ENCODE results near the gene INTS6.

The INTS6 gene

DNA sequence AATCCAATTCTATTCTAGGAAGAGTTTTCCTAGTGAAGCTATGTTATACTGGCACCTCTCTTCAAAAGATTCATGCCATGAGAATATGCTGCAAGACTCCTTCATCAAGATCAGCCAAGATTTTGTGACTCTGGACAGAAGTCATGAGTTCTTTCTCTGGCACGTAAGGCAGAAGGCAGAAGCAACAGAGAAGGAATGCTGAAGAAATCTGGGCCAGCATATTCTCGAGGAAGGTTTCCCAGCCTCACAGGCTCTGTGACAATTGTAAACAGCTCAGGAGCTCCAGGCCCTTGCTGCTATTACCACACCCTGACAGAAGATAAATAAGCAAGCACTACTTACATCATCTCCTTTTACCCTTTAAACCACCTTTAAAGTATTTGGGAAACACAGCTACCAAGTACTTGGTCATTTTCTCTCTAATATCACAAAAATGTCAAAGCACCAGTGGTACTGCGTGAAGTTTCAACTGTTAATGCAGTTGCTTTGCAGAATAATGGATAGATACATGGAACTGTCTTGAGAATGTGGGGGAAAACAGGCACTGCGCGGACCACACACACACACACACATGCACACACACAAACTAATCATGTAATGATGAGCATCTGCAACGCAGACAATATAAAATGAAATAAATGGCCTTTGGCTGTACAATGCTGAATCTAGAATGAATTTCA is 55.4 kb downstream of the INTS6 start:
- no peak for DNase-seq

DNA sequence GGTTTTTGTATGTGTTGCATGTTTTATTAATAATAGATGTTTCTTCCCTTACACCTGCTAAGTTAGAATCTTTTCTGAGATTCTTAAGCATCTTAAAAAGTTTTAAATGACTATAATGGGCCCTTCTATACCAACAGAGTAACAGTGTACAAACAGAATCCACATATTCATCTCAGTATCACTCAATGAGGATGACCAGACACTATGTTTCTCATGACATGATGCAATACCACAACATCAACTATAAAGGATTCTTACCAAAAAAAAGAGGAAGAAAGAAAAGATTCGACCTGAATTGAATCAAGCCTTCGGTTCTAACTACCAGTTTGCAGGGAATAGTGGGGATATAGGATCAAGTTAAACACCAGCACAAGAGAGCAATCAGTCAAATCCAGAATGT is 56.5 kb downstream of the INTS6 start:
- DNase-seq, result no peak

DNA sequence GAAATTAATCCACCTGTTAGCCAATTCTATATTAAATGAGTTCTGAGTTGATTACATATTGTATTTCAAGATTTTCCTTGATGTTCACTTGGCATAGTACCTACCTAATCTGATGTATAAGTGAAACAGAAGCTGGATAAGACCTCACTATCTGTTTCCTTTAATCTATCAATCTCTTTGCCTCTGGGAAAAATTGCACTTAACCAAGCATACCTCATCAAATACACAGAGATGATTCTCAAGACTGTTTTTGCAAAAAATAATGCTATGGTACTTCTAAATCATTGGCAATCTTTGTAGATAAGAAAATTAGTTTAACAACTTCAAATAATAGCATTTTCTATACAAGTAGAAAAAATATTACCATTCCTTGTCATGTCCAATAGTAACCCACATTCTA is 58.1 kb downstream of the INTS6 start:
- no peak for DNase-seq

DNA sequence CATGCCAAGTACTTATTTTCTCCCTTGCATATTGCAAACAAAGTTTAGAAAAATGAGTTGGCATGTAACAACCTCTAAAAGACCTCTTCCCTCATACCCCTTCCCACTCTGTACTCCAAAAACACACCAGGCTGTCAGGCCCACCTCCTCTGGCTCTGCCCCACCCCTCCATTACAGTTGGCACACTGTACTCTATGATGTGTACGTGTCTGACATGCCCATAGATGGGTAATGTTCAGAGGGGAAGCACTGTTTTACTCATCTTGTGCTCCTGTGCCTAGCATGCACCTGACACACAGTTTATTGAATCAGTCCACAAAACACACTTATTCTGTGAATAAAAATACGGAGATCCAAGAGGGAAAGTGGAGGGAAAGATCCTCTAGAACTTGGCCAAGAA is 67.7 kb downstream of the INTS6 start:
- no peak for DNase-seq

DNA sequence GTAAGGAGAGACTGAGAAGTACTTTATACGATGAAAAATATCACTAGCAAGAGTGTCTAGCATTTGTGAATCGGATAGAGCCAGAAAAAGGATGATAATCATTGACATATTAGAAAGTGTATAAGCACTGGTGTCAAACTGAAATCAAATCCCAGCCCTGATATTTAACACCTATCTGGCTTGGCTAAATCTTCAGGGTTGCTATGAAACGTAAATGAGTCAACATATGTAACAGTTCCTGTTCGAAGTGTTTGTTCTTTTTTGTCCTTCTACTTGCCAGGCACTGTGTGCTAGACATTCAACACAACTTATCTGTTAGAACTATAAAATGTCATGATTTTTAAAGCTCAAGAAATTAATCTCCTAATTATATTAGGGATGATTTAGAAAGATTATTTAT is 72.6 kb downstream of the INTS6 start:
- DNase-seq, result no peak

DNA sequence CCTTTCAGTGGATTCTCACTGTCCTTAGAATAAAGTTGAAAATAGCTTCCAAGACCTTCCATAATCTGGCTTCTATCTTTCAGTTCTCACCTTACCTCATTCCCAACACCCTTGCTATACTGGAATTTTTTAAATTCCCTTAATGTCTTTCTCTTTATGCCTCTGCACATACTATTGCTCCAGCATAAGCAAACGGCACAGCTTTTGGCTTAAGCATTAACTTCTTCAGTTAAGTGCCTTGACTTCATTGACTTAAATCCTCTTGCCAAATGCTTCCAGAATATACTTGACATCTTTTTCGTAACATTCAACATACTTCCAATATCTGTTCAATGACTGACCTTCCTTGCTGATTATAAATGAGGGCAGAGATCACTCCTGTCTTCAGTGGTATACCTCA is 79.4 kb downstream of the INTS6 start:
- no peak for DNase-seq

DNA sequence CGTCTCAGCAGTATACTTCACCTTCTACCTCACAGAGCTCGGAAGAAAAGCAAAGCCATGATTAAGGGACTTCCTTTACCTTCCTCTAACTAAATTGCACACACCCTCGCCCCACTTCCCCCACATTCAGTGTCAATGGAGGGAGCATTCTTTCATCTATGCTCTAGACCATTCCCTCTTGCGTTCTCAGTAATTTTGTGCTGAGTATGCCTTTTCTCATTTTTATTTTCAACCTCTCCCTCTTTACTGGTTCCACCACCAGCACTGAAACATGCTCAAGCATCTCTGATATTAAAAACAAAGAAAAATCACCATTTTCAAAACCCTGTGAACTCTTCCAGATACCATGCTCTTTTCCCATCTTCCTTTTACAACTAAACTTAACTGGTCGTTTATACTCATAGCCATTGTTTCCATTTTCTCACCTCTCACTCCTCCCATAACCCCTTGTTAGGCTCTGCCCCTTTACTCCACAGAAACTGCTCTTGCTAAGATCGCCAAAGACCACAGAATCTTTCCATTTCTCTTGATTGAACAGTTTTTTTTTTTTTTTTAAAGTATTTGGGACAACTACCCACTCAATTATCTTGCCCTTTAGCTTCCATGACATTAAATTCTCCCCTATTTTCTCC is 81.0 kb downstream of the INTS6 start:
- no peak for DNase-seq

DNA sequence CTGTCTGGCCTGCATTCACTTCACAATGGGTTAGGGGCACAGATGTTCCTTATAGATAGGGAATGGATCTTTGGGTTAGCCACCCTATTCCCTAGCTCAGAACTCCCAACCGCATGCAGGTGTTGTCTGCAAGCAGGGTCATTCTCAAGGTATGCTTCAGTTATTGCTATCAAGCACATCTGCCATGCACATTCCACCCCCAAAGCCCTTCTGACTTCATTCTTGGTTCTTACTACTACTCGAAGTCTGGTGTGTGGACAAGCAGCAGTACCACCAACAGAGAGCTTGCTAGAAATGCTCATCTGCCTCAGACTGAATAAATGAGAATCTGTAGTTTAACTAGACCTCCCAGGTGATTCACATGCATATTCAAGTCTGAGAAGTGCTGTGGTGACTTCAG is 82.0 kb downstream of the INTS6 start:
- DNase-seq, result no peak

DNA sequence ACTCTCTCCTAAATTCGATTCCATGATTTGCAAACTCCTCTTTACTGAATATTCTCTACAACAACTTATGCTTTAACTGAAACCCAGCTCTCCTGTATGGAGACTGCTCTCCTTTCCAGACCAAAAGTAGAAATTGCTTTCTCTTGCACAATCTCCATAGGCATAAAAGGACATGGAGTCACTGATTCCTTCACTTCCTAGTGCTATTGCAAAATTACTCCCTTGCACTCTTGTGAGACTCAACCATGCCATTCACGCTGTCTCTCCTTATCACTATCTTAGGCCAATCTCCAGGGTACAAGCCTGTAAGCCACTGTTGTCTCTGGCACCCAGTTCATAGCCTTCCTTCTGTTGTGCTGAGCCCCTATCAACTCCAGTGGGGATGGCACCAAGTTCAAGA is 82.7 kb downstream of the INTS6 start:
- no peak for DNase-seq

DNA sequence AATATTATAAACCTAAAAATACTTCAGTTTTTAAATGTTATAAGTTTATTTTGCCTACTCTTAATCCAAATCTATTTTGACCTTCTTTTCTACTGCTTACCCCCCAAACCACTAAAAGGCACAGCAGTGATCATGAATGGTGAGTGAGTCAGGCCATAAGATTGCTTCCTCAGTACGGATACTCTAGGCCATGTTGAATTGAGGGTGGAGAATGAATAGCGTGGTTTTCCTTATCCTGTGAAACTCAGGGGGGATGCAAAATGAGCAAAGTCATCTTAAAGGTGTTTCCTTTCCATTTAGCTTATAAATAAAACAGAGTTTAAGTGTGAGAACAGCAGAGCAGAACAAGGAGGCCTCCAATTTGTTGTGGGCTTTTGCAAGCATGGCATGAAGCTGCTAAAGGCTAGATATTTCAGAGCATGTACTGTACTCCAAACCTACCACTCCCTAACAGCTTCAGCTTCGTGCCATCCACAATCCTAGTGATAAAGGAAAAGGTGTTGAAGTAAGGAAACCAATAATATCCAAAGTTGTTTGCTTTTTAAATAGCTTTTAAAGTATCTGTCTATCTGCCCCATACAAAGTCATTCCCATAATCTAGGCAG is 88.3 kb downstream of the INTS6 start:
- no peak for DNase-seq

DNA sequence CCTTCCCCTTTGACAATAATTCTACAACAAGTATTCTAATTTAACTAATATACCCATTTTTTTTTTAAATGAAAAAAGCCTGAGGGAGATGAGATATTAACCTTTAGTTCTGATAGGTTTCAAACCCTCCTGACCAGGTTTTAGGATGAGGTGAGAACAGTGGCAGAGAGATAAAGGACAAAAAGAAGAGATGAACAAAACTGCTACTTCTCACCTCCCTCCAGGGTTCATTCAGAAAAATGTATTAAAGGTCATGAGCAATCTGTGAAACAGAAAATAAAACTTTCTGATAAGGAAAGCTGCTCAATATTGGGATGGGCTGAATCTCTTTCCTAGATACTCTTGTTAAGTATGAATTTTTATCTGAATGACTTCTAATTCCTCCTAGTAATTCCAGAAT is 89.2 kb downstream of the INTS6 start:
- DNase-seq, result no peak

DNA sequence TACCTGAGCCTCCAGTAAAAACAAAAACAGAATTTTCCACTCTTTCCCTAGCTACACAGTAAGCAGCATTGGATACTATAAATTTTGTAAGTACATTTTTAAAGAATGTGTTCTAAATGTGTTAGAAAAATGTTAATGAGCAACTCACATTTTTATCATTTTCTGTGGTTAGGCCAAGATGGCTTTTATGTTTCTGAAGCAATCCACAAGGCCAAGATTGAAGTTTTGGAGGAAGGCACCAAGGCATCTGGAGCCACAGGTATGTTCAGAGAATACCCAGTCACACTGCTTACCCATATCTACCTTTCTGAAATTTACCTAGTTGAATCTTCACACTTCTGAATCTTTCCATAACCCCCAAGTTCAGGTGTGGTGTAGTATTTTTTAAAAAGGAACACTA is 91.7 kb downstream of the INTS6 start:
- no peak for DNase-seq

DNA sequence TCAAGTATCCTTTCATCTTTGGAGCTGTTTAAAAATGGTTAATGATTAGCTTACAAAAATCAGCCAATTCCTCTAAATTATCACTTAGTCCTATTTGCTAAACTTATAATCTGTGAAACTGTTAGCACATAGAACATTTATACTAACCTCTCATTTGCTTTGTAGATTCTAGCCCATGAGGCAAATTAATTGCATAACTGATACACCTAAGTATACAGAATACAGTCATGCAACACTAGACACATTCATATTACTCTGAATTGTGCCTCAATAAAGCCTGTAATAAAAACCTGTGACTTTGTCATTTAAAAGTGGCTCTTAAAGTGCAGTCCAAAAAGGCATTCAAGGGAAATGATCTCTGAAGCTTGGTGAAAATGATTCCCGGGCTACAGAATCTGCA is 92.3 kb downstream of the INTS6 start:
- DNase-seq, result no peak

DNA sequence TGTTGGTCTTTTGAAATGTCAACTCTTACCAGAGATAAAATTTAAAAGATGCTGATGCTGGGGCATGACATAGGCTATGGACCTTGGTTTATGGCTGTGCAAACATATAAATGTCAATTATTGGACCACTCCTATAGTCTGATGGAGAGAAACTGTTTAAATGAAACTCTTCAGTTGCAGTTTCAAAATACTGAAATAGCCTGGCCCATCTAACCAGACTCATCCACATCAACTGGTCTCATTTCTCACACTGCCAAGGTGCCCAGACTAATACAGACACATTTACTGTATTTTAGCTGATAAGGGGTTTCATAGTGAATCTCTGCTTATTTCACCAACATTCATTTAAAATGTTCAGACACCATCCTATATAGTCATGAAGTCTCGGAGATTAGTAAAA is 93.5 kb downstream of the INTS6 start:
- no peak for DNase-seq

DNA sequence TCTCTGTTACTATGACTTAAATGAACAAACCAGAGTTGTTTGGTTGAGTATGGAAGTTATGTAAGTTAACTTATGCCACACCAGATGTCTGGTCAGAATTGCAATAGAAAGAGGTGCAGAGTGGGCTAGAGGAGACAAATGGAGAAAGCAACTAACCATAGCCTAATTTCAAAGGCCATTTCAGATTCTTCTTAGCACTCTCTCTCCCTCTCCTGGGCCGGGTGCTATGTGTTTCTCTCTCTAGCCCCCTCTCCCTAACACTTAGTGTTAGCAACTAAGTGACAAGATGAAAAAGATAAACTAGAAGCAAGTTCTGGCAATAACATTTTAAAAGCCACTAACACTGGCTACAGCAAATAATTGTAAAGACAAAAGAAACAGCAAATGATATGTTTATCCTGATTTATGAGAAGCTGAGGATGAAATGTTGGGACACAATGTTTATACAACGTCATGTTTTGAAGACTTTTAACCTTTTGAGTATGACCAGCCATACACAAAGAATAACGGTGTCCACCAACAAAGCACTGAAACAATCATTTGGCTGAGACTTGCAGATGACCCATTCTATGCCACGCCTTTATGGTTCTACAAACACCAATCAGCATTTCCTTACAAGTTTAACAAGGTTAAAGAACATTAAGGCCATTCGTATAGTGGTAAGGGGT is 94.8 kb downstream of the INTS6 start:
- DNase-seq, result no peak

DNA sequence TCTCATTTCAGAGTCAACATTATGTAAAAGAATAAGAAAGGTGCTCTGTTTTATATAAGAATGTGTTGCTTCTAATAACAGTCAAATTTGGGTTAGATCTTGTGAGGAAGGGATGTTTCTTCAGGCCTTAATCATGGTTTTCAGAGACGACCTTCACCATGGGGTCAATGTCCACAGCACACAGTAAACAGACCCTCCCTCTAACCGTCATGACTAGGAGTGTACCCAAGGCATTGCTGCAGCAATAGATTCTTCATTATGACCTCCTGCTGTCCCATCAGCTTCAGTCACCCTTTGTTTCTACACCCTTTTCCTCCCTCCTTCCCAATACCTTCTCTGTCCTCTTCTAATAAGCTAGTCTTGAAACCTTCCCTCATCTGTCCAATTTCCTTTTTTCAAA is 97.6 kb downstream of the INTS6 start:
- no peak for DNase-seq

DNA sequence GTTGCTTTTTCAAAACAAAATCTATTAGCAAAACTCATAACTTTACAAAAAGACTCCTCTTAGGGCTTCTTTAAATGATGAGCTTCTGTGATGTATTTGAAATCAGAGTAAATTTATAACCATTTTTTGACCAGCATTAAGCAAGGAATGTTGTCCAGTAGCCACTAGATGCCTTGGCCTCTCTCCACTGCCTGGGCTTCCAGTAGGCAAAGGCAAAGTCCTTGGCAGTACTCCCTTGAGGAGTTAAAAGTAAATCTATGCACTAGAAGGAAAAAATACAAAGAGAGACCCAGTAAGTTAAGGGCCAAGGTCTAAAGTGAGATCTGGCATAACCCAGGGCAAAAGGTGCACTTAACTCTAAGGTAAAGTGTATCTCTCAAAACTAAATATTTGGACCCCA is 103.8 kb downstream of the INTS6 start:
- DNase-seq, result no peak

DNA sequence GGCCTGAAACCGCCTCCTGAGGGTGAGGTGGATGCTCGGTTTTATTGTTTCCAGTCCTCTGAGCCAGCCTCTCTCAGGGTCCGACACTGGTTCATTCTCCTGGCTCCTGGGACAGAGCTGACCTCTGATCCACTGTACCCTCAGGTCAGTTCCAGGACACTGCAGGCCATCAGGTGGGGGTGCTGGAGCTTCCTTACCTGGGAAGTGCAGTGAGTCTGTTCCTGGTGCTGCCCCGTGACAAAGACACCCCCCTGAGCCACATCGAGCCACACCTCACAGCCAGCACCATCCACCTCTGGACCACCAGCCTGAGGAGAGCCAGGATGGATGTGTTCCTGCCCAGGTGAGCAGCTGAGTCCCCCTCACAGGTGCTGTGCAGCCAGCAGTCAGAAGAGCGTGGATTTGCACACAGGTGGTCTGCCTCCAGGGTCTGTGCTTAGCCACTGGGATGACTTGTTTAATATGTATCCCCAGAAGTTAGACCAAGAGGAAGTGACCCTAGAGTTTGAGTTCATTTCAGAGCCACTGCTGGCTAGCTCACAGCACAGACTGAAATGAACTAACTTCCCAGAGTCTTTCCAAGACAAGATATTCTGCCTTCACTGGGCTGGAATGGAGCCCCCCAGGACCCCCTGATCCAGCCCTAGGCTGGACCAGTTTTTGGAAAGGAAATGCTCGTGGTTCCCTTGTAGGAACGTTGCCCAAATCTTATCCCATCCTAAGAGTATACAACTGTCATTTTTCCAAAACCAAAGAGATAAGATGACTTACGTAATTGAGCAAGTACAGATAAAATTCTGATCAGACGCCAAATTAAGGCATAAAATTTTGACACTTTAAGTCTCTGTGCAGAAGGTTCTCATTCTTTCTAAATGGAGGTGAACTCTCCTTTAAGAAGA is 104.5 kb downstream of the INTS6 start:
- no peak for DNase-seq

DNA sequence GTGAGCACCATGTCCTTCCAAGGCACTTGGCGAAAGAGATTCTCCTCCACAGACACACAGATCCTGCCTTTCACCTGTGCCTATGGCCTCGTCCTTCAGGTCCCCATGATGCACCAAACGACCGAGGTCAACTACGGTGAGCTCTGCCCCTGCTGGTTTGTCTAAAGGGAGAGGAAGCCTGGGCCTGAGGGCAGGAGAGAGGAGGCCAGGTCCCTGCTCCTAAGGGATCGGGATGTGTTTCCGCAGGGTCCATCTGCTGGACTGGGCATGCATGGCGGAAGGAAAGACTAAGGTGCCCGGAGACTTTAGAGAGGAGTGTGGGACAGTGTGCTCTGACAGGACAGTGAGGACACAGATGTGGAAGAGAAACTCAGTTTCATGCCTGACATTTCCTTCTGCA is 105.7 kb downstream of the INTS6 start:
- DNase-seq, result no peak

DNA sequence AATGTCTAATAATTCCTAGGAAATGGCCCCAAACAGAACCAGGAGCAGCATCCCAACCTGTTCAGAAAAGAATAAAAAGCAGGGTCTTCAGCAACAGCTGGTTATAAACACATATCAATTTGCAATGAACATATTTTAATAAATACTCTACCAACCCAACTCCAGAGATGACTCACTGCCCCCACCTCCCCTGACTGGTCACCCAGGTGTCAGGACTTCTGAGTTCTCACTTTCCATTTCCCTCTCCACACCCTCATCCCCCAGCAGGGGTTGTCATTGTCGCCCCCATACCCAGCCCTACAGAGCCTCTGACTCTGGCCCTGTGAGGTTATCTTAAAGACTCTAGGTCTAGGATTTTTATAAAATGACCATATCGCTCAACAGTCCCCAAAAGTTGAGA is 106.4 kb downstream of the INTS6 start:
- DNase-seq, result no peak

DNA sequence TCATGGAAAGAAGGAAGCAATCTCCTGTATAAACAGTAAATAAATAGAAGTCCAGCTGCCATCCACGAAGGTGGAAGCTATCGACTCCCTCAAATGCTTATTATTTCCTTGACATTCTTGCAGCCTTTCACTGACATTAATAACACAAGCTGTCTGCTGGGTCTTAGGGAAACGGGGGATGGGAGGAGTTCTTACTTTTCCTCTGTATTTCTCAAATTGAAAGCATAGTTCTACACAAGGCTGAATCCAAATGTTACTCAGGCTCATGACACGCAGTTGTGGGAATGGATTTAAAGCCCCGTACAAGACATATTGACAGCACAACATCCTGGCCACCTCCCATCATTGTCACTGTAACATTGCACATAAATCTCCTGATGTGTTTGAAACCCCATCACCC is 109.4 kb downstream of the INTS6 start:
- no peak for DNase-seq

DNA sequence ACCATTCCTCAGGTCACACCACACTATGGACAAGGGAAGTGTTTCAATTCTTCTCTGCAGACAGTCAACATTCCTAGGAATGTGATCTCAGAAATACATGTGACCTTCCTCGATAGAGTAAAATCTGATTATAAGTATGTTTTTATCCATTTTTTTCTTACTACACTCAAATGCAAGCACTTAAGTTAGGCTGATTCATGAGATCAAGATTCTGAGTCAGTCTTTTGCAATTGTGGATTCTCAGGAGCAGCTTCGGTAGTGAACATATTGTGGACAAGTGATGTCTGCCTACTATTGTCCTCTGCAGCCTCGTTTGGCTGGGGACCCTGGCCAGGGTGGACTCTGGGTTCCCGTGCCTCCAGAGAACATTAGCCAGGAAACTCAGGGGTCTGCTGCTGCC is 110.1 kb downstream of the INTS6 start:
- DNase-seq, result no peak

DNA sequence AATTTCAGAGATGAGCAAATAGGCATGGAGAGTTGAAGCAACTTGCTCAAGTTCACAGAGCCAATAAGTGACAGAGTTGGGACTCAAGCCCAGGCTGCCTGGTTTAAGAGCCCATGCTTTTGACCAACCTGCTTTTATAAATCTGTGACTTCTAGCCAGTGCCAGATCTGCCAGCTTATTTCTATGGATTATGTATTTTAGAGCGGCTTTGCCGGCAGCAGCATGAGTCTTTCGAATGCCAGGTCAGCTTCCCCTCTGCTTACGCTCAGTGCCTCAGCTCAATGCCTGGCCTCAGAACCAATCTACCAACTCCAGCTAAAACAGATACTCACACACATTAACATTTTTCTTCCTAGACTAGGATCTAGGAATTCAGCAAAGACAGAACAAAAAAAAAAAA is 111.0 kb downstream of the INTS6 start:
- no peak for DNase-seq

All from activated effector memory CD4-positive, alpha-beta T cell treated with Interleukin-2 at 50 U/mL for 16 hours (primary cell).